AG09309 (cell line): ENCODE measurements around the gene GALNT15.

Experiments
- DNase-seq: peaks from one replicate; pipeline ENCODE4 v3.0.0-alpha.2; 2010; ENCODE audit warnings: low read depth
- H3K4me3 ChIP-seq: 2 replicates; pipeline ENCODE4 v1.5.1; 2011; ENCODE audit warnings: mild to moderate bottlenecking, low read depth, low read length, moderate library complexity; ENCODE audit not compliant: control insufficient read depth
- CTCF ChIP-seq: IDR thresholded peaks from 2 replicates; pipeline ENCODE4 v1.5.1; 2011; ENCODE audit warnings: mild to moderate bottlenecking, low read depth, low read length, inconsistent platforms; ENCODE audit not compliant: insufficient read depth, control insufficient read depth; ENCODE audit errors: missing control alignments

Gene GALNT15

GRCh38 chr3:16203031-16203430, 28.6 kb downstream of the GALNT15 start:
- TF ChIP-seq CTCF, result no peak
- DNase-seq, result no peak
- no peak overlapping the region for H3K4me3 ChIP-seq

GRCh38 chr3:16203671-16204629, 29.5 kb downstream of the GALNT15 start:
- H3K4me3 ChIP-seq, result no peak overlapping the region
- DNase-seq, result no peak
- no peak for TF ChIP-seq CTCF

- DNase-seq, result no peak
- no peak for TF ChIP-seq CTCF
- H3K4me3 ChIP-seq, result no peak overlapping the region
Observed at GRCh38 chr3:16204751-16205150, 30.3 kb downstream of the GALNT15 start.

GRCh38 chr3:16205156-16205870, 30.8 kb downstream of the GALNT15 start:
- DNase-seq, result peak; percentile 80
- H3K4me3 ChIP-seq, result no peak overlapping the region
- no peak for TF ChIP-seq CTCF

- no peak overlapping the region for H3K4me3 ChIP-seq
- TF ChIP-seq CTCF, result no peak
- DNase-seq, result no peak
Observed at GRCh38 chr3:16207031-16207430, 32.6 kb downstream of the GALNT15 start.

GRCh38 chr3:16211176-16211904, 36.9 kb downstream of the GALNT15 start:
- DNase-seq, result no peak
- no peak for TF ChIP-seq CTCF
- no peak overlapping the region for H3K4me3 ChIP-seq
